Measurements from ENCODE around the gene BMP7. TPM values are rescaled to one million over a fixed set of nuclear protein-coding genes. Genes with fewer than 3 reads are reported as not detected.

Gene BMP7
- total and polyA plus RNA-seq, 2 donors (not counting 3 experiments of a cell fraction or from before 2014, with no cell fraction given): not detected

DNA sequence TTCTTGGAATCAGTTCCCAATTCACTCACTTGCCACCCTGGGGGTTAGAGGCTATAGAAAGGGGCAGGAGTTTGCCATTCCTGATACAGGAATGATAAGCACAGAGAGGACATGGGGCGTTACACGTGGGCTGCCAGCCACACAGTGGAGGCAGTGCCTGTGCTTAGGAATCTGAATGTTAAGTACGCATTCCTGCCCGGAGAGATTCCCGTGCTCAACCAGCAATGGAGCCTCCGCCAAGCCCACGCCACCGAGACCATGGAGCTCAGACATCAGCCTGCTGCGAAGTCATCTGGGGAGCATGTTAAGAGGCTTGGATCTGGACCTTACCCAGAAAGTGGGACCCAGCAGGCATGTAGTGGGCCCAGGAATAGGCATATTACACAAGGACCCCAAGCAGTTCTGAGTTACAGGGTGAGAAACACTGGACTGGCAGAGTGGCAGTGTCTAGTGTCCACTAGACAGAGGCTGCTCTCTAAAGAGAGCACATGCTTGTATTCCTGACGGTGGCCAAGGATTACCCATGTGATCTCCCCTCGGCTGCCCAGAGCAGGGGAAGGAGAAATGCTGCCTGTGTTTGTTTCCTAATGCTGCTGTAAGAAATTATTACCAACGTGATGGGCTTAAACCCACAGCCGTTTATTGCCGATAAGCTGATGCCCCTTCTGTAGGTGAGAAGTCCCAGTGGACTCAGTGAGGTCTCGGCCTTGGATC is 138.2 kb downstream of the BMP7 start:
- H3K79me2 ChIP-seq (ENCODE audit: control insufficient read depth, insufficient read depth, low read length): no peaks in the 10 kb centered on the region
- CTCF ChIA-PET: no interaction called here

More for the DNA sequence above, 138.2 kb downstream of the BMP7 start:
- no peaks in the 10 kb centered on the region for H3K27me3 ChIP-seq (ENCODE audit: control insufficient read depth in 2 of 2, insufficient read depth in 2 of 2, low read length in 2 of 2)
- no peak overlapping the region for H3K9ac ChIP-seq (replicated peaks; ENCODE audit: extremely low read depth, insufficient read depth, low read length)
- H2AFZ ChIP-seq (ENCODE audit: low read depth, low read length): no peak overlapping the region
- DNase-seq (ENCODE audit: low read depth, low spot score) (no peak), FAIRE-seq (no peak)
- no peak overlapping the region for H3K27ac ChIP-seq (ENCODE audit: insufficient read depth, low read depth, low read length)
- no peaks in the 10 kb centered on the region for H3K9me3 ChIP-seq (replicated peaks; ENCODE audit: control insufficient read depth, insufficient read depth, low read length)
- intact Hi-C loops (cut with micrococcal nuclease) (no loop called here), dilution Hi-C loops (cut with MboI; ENCODE audit: extremely low pct_ligation_motif_present, low sequenced_read_pairs) (no loop called here)
- no peak overlapping the region for H3K4me3 ChIP-seq (replicated peaks in 1 of 3; ENCODE audit: insufficient read depth in 1 of 3, low read depth in 1 of 3, low read length in 3 of 3)
- H3K4me2 ChIP-seq (ENCODE audit: insufficient read depth, low read length): no peak overlapping the region
- H4K20me1 ChIP-seq (replicated peaks; ENCODE audit: control insufficient read depth, extremely low read depth, insufficient read depth, low read length): no peaks in the 10 kb centered on the region
- H3K4me1 ChIP-seq (ENCODE audit: control insufficient read depth, extremely low read depth, insufficient read depth, low read length): no peaks in the 10 kb centered on the region
- POLR2A ChIA-PET: no interaction called here
- no peaks in the 10 kb centered on the region for H3K9me1 ChIP-seq (replicated peaks; ENCODE audit: control insufficient read depth, extremely low read depth, insufficient read depth, low read length)
- BruUV-seq (replicated peaks): no TSS peak
- TF ChIP-seq EZH2 (IDR thresholded peaks at IDR 0.05; ENCODE audit: borderline replicate concordance, low read depth, low read length, severe bottlenecking) (no peak), FOS (IDR thresholded peaks at IDR 0.05; ENCODE audit: borderline replicate concordance, insufficient read depth, low read length) (no peak), GATA2 (IDR thresholded peaks at IDR 0.05; ENCODE audit: insufficient read depth, insufficient read length, low read depth, low read length) (no peak), POLR2A (IDR thresholded peaks at IDR 0.05; ENCODE audit: low read depth, low read length) (no peak), JUN (IDR thresholded peaks at IDR 0.05; ENCODE audit: borderline replicate concordance, insufficient read depth, insufficient read length, low read depth) (no peak), POLR2AphosphoS5 (IDR thresholded peaks at IDR 0.05; ENCODE audit: insufficient read depth, low read depth, low read length) (no peak), MYC (IDR thresholded peaks at IDR 0.05; ENCODE audit: low read depth, low read length) (no peak)
- TF ChIP-seq, protein P1, sequence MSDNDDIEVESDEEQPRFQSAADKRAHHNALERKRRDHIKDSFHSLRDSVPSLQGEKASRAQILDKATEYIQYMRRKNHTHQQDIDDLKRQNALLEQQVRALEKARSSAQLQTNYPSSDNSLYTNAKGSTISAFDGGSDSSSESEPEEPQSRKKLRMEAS (IDR thresholded peaks at IDR 0.05; ENCODE audit: insufficient read depth, insufficient read length): no peak
- TF ChIP-seq, protein P2, sequence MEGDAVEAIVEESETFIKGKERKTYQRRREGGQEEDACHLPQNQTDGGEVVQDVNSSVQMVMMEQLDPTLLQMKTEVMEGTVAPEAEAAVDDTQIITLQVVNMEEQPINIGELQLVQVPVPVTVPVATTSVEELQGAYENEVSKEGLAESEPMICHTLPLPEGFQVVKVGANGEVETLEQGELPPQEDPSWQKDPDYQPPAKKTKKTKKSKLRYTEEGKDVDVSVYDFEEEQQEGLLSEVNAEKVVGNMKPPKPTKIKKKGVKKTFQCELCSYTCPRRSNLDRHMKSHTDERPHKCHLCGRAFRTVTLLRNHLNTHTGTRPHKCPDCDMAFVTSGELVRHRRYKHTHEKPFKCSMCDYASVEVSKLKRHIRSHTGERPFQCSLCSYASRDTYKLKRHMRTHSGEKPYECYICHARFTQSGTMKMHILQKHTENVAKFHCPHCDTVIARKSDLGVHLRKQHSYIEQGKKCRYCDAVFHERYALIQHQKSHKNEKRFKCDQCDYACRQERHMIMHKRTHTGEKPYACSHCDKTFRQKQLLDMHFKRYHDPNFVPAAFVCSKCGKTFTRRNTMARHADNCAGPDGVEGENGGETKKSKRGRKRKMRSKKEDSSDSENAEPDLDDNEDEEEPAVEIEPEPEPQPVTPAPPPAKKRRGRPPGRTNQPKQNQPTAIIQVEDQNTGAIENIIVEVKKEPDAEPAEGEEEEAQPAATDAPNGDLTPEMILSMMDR (IDR thresholded peaks at IDR 0.05; ENCODE audit: extremely low read depth in 1 of 2, insufficient read depth in 1 of 2, low read depth in 1 of 2, low read length in 2 of 2): no peak
- H3K36me3 ChIP-seq (ENCODE audit: control insufficient read depth in 2 of 2, extremely low read depth in 1 of 2, insufficient read depth in 2 of 2, low read length in 2 of 2): no peaks in the 10 kb centered on the region

Measured in endothelial cell of umbilical vein (primary cell).